HG02852 (cell line): ENCODE results near the gene HCK.

Source experiments
- ATAC-seq: cut with Tn5 transposase; IDR thresholded peaks from one replicate; pipeline ENCODE4 v1.9.1; 2021; ENCODE audit warnings: mild to moderate bottlenecking, moderate library complexity; ENCODE audit not compliant: unreplicated experiment

HCK gene

GRCh38 chr20:32057656-32058184, 5.7 kb downstream of the HCK start:
- ATAC-seq, result no peak

DNA sequence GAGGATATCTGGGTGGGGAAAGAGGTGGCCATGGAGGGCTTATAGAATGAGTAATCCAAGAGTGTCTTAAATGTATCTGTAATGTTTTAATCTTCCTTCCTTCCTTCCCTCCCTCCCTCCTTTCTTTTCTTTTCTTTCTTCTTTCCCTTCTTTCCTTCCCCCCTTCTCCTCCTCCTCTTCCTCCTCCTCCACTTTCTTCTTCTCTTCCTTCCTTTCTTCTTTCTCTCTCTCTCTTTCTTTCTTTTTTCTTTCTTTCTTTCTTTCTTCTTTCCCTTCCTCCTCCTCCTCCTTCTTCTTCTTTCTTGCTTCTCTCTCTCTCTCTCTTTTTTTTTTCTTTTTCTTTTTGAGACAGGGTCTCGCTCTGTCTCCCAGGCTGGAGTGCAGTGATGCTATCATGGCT, 7.1 kb downstream of the HCK start:
- no peak for ATAC-seq

DNA sequence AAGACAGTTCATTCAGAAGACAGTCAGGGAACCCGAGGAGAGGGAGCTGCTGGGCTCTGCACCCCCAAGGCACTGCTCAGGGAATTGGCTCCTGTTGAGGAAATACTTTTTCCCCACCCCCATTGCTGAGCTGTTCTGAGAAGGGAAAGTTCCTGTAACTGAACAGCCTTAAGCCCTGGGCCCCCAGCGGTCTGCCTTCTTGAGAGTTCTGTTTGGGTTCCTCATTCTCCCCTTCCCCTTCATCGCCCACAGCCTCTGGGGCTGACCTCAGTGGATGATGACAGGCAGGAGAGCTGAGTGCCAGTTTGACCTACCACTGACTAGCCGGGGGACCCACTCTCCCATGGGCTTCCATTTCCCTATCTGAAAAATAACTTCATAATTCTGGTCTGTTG, 10.7 kb downstream of the HCK start:
- no peak for ATAC-seq

- no peak for ATAC-seq
Observed at GRCh38 chr20:32063695-32064094, 11.7 kb downstream of the HCK start.

- no peak for ATAC-seq
Observed at GRCh38 chr20:32064667-32065066, 12.6 kb downstream of the HCK start.

DNA sequence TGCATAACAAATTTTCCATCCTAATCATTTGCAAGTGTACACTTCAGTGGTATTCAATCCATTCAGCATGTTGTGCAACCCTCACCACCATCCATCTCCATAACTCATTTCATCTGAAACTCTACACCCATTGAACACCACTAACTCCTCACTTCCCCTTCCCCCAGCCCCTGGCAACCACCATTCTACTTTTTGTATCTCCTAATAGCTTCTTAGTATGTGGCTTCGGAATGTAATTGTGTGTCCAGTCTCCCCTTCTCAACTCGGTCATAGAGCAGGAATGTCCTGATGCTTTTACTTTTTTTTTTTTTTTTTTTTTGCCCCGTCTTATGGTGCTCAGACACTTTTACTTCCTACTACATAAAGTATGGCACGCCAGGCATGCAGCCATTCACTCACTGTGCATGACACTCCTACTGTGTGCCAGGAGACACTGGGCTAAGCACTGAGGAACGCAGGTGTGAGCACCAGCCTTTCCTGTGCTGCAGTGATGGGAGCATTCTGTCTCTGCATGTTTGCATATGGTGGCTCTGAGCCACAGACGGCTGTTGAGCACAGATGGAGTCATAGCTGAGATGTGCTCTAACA, 15.3 kb downstream of the HCK start:
- ATAC-seq, result no peak

GRCh38 chr20:32068174-32068573, 16.1 kb downstream of the HCK start:
- no peak for ATAC-seq

GRCh38 chr20:32069711-32070110, 17.7 kb downstream of the HCK start:
- ATAC-seq, result no peak

- no peak for ATAC-seq
Observed at GRCh38 chr20:32070282-32070681, 18.2 kb downstream of the HCK start.

- no peak for ATAC-seq
Observed at GRCh38 chr20:32070690-32071213, 18.7 kb downstream of the HCK start.

GRCh38 chr20:32071395-32072167, 19.5 kb downstream of the HCK start:
- ATAC-seq, result no peak

GRCh38 chr20:32072168-32072750, 20.2 kb downstream of the HCK start:
- no peak for ATAC-seq

- no peak for ATAC-seq
Observed at GRCh38 chr20:32075534-32075933, 23.5 kb downstream of the HCK start.

DNA sequence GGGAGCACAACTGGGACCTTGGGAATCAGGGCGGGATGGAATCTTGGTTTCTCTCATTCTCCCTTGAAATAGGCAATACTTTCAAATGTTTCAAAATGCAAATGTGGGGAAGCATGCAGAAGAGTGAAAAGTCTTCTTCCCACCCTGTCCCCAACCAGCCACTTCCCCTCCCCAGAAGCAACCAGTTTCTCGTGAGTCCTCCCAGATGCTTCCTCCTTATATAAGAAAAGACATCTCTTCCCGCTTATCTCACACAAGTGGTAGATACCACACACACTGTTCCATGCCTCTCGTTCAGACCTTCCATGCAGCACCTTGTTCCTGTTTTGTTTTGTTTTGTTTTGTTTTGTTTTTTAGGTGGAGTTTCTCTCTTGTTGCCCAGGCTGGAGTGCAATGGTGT, 25.1 kb downstream of the HCK start:
- no peak for ATAC-seq

DNA sequence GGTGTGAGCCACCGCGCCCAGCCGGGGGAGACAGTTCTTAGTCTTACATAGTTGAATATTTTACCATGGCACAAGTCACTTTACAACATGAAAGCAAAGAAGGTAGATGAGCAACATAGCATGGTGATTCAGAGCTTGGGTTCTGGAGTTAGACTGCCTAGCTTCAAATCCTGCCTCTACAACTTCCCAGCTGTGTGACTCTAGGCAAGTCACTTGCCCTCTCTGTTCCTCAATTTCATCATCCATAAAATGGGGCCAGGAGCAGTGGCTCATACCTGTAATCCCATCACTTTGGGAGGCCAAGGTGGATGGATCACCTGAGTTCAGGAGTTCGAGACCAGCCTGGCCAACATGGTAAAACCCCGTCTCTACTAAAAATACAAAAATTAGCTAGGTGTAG, 26.3 kb downstream of the HCK start:
- ATAC-seq, result no peak

- ATAC-seq, result no peak
Observed at GRCh38 chr20:32078791-32079190, 26.7 kb downstream of the HCK start.

DNA sequence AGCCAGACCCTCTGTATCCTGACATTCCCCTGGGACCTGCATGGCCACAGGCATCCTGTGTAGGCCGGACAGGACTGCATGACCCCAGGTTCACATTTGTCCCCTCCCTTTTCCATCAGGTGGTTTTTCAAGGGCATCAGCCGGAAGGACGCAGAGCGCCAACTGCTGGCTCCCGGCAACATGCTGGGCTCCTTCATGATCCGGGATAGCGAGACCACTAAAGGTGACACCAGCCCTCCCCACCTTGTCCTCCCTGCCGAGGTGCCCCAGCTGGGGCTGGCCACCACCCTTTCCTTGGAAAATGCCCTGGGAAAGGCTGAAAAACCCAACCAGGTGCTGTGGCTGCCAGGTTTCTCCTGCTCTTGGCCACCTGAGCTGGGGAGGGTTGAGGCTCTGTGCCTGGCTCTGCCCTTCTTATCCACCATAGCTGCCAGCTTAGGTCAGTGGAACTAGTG, 27.6 kb downstream of the HCK start:
- ATAC-seq, result no peak

DNA sequence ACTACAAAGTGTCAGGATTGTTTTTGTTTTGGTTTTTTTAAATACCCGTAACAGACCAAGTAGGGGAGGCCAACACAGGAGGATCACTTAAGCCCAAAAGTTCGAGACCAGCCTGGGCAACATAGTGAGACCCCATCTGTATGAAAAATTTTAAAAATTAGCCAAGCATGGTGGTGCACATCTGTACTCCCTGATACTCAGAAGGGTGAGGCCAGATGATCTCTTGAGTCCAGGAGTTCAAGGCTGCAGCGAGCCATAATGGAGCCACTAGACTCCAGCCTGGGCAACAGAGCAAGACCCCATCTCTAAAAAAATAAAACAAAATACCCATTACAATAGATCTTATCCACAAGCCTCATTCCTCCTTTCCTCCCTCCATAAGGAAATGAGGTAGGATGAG, 28.7 kb downstream of the HCK start:
- ATAC-seq, result no peak

- ATAC-seq, result no peak
Observed at GRCh38 chr20:32083469-32083868, 31.4 kb downstream of the HCK start.

DNA sequence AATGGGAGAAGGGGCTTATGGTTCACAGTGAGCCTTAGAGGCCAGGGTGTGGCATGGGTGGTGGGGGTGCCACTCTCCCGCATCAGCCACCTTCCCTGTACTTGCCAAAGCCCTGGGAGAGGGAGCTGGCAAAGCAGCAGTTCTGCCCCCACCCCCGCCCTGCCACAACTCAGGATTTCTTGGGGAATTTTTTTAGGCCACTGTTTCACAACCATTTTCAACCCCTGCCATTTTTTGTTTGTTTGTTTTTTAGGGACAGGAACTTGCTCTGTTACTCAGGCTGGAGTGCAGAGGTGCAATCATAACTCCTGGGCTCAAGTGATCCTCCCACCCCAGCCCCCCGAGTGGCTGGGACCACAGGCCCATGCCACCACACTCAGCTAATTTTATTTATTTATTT, 35.0 kb downstream of the HCK start:
- ATAC-seq, result no peak

- no peak for ATAC-seq
Observed at GRCh38 chr20:32088759-32089158, 36.7 kb downstream of the HCK start.
